Activated T-cell treated with anti-CD3 and anti-CD28 coated beads, Interleukin-2, amount 50 U/mL, for 4 hours (primary cell): ENCODE results near the gene GDF10. TPM values are rescaled to one million over a fixed set of nuclear protein-coding genes. Genes with fewer than 3 reads are reported as not detected.

Experiments used
- ATAC-seq, 2 donors: fragments of 200-7000 bp; cut with Tn5 transposase; one replicate each; pipeline ENCODE4 v1.10.0; 2021
- DNase-seq: peaks from one replicate; pipeline ENCODE4 v3.0.0-alpha.2; 2020
- H3K27me3 Mint-ChIP-seq: one replicate; pipeline ENCODE4 v1.8.0; 2021; ENCODE audit warnings: low read depth, mixed read lengths
- H3K36me3 Mint-ChIP-seq: one replicate; pipeline ENCODE4 v1.8.0; 2022; ENCODE audit warnings: mixed read lengths; ENCODE audit not compliant: insufficient read depth
- H3K4me1 Mint-ChIP-seq: one replicate; pipeline ENCODE4 v1.8.0; 2021; ENCODE audit warnings: low read depth, mixed read lengths
- H3K4me3 Mint-ChIP-seq: one replicate; pipeline ENCODE4 v1.8.0; 2021; ENCODE audit warnings: mild to moderate bottlenecking, moderate library complexity, mixed read lengths
- H3K9me3 Mint-ChIP-seq: one replicate; pipeline ENCODE4 v1.8.0; 2021; ENCODE audit warnings: mixed read lengths
- total RNA-seq, 3 donors: library from RNA; stranded (reverse); gene quantifications; one replicate each; pipeline ENCODE4 v1.2.1, GENCODE V29; 2021

Gene GDF10
- total RNA-seq, 3 donors from 2014 or later, result 0.25 to 0.43 (median 0.37) TPM

DNA sequence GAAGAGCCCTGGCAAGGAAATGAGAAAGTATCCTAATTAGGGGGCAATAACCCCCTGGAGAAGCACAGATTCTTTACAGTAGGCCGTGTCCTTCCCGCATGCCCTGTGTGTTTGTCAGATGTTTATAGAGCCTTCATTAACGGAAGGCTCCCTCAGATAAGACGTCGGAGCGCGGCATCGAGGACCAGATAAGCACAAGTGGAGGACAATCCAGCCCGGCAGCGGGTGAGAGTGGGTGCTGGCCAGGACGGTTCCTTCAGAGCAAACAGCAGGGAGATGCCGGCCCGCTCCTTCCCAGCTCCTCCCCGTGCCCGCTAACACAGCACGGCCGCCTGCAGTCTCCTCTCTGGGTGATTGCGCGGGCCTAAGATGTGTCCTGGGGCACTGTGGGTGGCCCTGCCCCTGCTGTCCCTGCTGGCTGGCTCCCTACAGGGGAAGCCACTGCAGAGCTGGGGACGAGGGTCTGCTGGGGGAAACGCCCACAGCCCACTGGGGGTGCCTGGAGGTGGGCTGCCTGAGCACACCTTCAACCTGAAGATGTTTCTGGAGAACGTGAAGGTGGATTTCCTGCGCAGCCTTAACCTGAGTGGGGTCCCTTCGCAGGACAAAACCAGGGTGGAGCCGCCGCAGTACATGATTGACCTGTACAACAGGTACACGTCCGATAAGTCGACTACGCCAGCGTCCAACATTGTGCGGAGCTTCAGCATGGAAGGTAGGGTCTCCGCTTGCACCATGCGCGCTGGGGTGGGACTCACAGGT is 22.5 kb downstream of the GDF10 start, which contains the start of gene GDF2:
Gene GDF2, plus strand, starts transcription at position 155 of the 762 bp plus-strand sequence. Its CDS starts 215 bp downstream, at position 370.
- Mint-ChIP-seq H3K27me3 (peaks cover 10% of the 10 kb centered on the region), H3K4me3 (no peak within 1 kb of the TSS), H3K9me3 (no peaks in the 10 kb centered on the region), H3K4me1 (no peaks in the 10 kb centered on the region), H3K36me3 (no peaks in the 10 kb centered on the region)
- DNase-seq (no peak), ATAC-seq (no peak)

DNA sequence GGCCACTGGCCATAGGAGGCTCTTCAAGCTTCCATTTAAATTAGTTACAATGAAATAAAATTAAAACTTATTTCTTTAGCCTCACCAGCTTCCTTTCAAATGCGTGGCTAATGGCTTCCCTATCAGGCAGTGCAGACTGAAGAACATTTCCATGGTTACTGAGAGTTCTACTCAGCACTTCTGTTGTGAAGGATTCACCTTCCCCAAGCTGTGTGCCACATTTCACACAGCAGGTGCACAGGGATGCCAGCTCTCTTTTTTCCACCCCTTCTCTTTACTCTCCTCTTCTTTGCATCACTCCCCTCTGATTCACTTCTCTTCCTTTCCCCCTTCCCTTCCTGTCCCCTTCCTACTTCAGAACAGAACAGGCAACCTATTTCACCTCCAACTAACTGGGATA is 23.1 kb downstream of the GDF10 start:
- H3K9me3 Mint-ChIP-seq, result no peaks in the 10 kb centered on the region
- no peak for DNase-seq
- H3K4me3 Mint-ChIP-seq, result no peak overlapping the region
- peaks cover 10% of the 10 kb centered on the region for H3K27me3 Mint-ChIP-seq
- H3K36me3 Mint-ChIP-seq, result no peaks in the 10 kb centered on the region
- no peak for ATAC-seq
- no peaks in the 10 kb centered on the region for H3K4me1 Mint-ChIP-seq

DNA sequence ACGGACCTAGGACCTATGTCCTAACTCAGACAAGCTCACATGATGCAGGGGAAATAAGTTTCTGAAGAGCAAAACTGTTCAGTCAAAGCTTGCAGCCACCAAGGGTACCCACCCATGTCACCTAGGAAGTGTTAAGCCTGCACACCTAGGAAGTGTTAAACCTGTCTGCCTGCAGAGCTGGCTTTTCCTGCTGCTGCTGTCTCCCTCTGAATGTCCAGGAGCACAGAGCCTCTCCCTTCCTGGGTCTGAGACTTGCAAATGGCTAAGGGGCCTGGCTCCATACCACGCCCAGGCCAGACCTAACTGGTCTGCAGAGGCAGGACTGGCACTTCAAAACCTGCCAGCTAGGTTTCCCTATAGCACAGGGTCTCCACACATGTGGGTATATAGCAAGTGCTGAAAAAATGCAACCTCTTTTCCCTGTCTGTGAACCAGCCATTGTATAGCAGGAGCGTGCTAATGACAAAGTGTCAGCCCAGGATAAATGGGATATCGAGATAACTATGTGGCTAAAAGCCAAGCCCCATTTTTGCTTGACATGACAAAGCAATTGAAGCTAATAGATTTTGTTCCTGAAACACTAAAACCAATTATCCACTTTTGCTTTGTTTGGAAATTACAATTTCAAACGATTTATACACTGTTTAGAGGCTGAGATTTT is 23.8 kb downstream of the GDF10 start:
- no peaks in the 10 kb centered on the region for H3K9me3 Mint-ChIP-seq
- no peaks in the 10 kb centered on the region for H3K36me3 Mint-ChIP-seq
- peaks cover 10% of the 10 kb centered on the region for H3K27me3 Mint-ChIP-seq
- no peaks in the 10 kb centered on the region for H3K4me1 Mint-ChIP-seq
- no peak for DNase-seq
- H3K4me3 Mint-ChIP-seq, result no peak overlapping the region
- no peak for ATAC-seq

DNA sequence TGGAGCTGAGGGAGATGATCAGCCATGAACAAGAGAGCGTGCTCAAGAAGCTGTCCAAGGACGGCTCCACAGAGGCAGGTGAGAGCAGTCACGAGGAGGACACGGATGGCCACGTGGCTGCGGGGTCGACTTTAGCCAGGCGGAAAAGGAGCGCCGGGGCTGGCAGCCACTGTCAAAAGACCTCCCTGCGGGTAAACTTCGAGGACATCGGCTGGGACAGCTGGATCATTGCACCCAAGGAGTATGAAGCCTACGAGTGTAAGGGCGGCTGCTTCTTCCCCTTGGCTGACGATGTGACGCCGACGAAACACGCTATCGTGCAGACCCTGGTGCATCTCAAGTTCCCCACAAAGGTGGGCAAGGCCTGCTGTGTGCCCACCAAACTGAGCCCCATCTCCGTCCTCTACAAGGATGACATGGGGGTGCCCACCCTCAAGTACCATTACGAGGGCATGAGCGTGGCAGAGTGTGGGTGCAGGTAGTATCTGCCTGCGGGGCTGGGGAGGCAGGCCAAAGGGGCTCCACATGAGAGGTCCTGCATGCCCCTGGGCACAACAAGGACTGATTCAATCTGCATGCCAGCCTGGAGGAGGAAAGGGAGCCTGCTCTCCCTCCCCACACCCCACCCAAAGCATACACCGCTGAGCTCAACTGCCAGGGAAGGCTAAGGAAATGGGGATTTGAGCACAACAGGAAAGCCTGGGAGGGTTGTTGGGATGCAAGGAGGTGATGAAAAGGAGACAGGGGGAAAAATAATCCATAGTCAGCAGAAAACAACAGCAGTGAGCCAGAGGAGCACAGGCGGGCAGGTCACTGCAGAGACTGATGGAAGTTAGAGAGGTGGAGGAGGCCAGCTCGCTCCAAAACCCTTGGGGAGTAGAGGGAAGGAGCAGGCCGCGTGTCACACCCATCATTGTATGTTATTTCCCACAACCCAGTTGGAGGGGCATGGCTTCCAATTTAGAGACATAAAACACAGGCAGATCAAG is 25.6 kb downstream of the GDF10 start:
- Mint-ChIP-seq H3K4me3 (no peak overlapping the region), H3K9me3 (no peaks in the 10 kb centered on the region), H3K27me3 (peaks cover 10% of the 10 kb centered on the region), H3K36me3 (no peaks in the 10 kb centered on the region), H3K4me1 (no peaks in the 10 kb centered on the region)
- DNase-seq, result no peak
- ATAC-seq, result no peak

DNA sequence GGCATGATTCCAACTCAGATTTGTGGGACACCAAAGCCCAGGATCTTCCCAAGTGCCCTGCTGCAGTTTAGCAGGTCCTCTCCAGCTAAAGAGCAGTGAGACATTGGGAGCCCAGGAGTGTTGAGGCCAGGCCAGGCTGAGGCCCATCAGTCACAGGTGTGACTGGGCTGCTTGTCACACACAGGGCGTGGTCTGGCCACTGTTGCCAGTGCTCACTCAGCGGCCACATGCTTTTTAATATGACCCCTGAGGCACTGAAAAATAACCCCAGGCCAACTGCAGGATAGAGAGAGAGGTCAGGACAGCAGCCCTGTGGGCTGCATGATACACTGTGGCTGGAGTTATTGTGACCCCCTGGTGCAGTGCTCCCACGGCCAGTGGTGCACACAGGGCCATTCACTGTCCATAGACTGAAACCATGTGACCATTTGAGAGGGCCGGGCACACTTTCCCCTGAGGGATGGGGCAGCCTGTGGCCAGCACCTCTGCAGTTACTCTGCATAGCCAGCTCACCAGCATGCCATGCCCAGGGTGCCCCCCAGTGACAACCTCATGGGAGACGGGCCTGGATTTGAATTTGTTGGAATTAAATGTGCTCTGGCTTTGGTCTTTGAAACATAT is 26.4 kb downstream of the GDF10 start:
- Mint-ChIP-seq H3K4me1 (no peaks in the 10 kb centered on the region), H3K4me3 (no peak overlapping the region), H3K27me3 (peaks cover 10% of the 10 kb centered on the region), H3K9me3 (no peaks in the 10 kb centered on the region), H3K36me3 (no peaks in the 10 kb centered on the region)
- DNase-seq (no peak), ATAC-seq (no peak)

DNA sequence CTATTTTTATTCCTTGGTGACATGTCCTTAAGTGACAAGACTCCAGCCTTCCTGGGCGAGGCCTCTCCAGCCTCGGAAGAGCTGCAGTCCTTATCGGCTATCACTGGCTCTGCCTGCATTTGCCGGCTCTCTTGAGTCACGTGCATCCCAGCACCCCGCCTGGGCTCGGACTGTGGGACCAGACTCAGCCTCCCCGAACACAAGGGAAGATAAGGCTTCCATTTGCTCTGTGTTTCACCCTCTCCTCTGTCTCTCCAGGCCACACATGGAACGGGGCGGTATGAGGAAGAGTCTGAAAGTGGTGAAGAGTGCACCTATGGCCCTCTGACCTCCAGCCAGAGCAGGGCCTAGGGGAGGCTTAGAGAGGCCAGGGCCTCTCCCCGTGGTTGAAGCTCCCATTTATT is 26.9 kb downstream of the GDF10 start:
- no peak for DNase-seq
- H3K4me1 Mint-ChIP-seq, result no peaks in the 10 kb centered on the region
- no peak overlapping the region for H3K4me3 Mint-ChIP-seq
- no peaks in the 10 kb centered on the region for H3K36me3 Mint-ChIP-seq
- H3K27me3 Mint-ChIP-seq, result peaks cover 10% of the 10 kb centered on the region
- H3K9me3 Mint-ChIP-seq, result no peaks in the 10 kb centered on the region
- no peak for ATAC-seq

DNA sequence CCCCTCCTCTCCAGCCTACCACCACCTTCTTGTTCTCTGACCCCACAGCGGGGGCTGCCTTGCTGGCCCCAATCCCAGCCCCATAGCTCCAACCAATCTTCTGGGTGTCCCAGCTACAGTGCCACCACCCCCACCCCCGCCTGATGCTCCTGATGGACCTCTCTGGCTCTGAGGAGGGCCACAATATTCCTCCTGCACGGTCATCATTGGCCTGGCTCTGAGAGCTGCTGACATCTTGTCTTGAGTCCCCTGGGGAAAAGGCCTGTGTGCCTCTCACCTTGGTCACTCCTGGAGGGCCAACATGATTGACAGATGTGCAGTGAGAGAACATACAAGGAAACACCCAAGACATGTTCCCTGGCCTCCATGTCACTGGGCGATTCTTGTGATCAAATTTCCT is 29.9 kb downstream of the GDF10 start:
- peaks cover 3% of the 10 kb centered on the region for H3K27me3 Mint-ChIP-seq
- ATAC-seq (no peak), DNase-seq (no peak)
- H3K36me3 Mint-ChIP-seq, result no peaks in the 10 kb centered on the region
- H3K4me1 Mint-ChIP-seq, result no peaks in the 10 kb centered on the region
- no peak overlapping the region for H3K4me3 Mint-ChIP-seq
- H3K9me3 Mint-ChIP-seq, result no peaks in the 10 kb centered on the region

DNA sequence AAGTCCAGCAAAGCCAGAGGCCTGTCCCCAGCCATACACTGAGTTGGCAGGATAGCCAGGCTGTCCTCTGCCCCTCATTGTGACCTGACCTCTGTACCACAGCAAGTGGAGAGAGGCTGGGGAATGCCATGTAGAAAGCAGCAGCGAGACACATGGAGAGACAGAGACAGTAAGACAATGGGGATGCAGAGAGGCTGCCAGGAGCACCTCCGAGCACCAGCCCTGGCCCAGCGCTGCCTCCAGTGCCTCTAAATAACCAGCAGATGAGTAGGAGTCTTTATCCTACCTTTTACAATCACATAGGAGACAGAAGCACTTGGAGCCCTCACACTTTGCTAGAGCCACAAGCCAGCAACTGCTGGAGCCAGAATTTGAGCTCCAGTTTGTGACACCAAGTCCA is 30.4 kb downstream of the GDF10 start:
- Mint-ChIP-seq H3K4me3 (no peak overlapping the region), H3K27me3 (peaks cover under 1% of the 10 kb centered on the region), H3K36me3 (no peaks in the 10 kb centered on the region), H3K9me3 (no peaks in the 10 kb centered on the region), H3K4me1 (no peaks in the 10 kb centered on the region)
- ATAC-seq, result no peak
- DNase-seq, result no peak

DNA sequence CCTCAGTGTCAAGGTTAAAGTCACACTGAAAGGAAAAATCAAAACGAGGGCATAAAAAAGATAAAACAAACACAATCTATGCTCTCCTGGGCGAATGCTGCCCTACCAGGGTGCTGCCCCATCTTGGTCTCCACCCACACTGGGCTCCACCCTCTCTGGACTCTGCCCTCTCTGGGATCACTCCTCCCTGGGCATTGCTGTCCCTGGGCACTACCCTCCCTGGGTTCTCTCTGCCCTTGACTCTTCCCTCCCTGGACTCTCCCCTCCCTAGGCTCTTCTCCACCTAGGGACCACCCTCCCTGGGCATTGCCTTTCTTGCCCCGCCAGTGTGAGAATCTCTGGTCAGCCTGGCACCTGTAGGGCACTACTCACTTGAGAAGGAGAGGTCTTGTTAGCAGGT is 30.8 kb downstream of the GDF10 start:
- Mint-ChIP-seq H3K36me3 (no peaks in the 10 kb centered on the region), H3K4me3 (no peak overlapping the region), H3K27me3 (peaks cover 5% of the 10 kb centered on the region), H3K9me3 (no peaks in the 10 kb centered on the region), H3K4me1 (no peaks in the 10 kb centered on the region)
- no peak for DNase-seq
- ATAC-seq, result no peak

DNA sequence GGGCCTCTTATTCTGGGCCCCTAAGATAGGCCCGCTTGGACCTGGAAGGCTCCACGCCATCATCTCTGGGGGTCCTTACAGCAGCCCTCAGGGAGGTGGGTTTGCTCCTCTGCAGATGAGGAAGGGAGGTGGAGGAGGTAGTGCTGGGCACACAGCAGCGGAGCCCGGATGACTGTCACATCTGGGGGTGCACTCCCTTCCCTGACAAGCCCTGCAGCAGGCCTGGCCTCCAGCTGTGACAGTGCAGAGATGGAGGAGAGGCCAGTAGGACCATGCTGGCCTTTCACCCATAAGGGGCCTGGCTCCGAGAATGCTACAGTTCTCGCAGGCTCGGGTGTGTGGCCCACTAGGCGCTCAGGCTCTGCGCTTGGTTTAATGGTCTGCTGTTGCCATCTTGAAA is 31.5 kb downstream of the GDF10 start:
- no peaks in the 10 kb centered on the region for H3K9me3 Mint-ChIP-seq

DNA sequence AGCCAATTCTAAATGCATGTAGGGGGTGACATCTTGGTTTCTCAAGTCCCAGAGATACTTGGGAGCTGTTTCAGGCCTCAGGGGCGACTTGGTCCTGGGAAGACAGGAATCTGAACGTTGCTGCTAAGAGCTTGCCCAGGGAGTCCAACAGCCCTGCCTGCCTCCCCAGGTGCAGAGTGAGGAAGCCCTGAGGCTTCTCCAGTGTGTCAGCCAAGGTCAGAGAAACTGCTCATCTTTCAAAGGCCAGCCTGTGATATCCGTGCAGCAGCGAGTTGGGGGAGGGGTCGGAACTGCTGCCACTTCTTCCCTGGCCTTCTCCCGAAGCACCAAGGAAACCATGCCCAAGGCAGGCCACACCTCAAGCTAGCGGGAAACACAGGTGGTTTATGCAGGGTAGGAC is 32.0 kb downstream of the GDF10 start:
- DNase-seq (no peak), ATAC-seq (no peak)
- Mint-ChIP-seq H3K27me3 (peaks cover 6% of the 10 kb centered on the region), H3K36me3 (no peaks in the 10 kb centered on the region), H3K4me1 (no peaks in the 10 kb centered on the region), H3K9me3 (no peaks in the 10 kb centered on the region), H3K4me3 (no peak overlapping the region)

More for the DNA sequence above, 31.5 kb downstream of the GDF10 start:
- DNase-seq (no peak), ATAC-seq (no peak)
- peaks cover 6% of the 10 kb centered on the region for H3K27me3 Mint-ChIP-seq
- H3K36me3 Mint-ChIP-seq, result no peaks in the 10 kb centered on the region
- H3K4me1 Mint-ChIP-seq, result no peaks in the 10 kb centered on the region
- no peak overlapping the region for H3K4me3 Mint-ChIP-seq

DNA sequence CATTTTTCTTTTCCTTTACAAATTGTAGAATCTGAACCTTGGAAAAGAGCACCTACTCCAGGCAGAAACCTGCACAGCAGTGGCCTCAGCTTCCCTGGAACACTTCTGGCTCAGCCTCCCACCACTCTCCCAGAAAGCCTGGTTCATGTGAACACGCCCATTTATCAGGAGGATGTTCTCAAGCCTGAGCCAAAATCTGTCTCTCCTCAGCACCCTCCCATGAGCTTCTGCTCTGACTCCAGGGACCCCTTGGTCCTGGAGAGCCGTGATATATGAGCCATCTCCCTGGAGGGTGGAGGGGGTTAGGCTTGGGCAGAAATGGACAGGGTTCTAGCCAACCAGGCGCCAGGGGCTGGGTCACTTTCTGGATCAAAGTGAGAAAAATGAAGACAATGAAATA is 32.4 kb downstream of the GDF10 start:
- Mint-ChIP-seq H3K36me3 (no peaks in the 10 kb centered on the region), H3K4me1 (no peaks in the 10 kb centered on the region), H3K4me3 (no peak overlapping the region), H3K27me3 (peaks cover 6% of the 10 kb centered on the region), H3K9me3 (no peaks in the 10 kb centered on the region)
- DNase-seq, result no peak
- ATAC-seq, result no peak

DNA sequence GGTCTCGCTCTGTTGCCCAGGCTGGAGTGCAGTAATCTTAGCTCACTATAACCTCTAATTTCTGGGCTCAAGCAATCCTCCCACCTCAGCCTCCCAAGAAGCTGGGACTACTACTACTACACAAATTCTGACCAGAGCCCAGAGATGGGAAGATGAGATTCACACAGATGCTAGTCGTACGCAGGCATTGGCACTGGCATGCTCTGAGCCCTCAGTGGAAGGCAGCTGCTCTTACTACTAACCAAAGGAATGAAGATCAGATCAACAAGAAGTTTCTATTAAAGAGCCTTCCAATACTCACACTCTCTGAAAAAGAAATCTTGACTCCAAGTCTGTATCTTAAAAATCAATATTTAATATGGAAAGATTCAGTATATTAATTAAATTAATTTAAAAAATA is 32.9 kb downstream of the GDF10 start:
- DNase-seq (no peak), ATAC-seq (no peak)
- Mint-ChIP-seq H3K36me3 (no peaks in the 10 kb centered on the region), H3K4me3 (no peak overlapping the region), H3K27me3 (peaks cover 6% of the 10 kb centered on the region), H3K9me3 (no peaks in the 10 kb centered on the region), H3K4me1 (no peaks in the 10 kb centered on the region)

DNA sequence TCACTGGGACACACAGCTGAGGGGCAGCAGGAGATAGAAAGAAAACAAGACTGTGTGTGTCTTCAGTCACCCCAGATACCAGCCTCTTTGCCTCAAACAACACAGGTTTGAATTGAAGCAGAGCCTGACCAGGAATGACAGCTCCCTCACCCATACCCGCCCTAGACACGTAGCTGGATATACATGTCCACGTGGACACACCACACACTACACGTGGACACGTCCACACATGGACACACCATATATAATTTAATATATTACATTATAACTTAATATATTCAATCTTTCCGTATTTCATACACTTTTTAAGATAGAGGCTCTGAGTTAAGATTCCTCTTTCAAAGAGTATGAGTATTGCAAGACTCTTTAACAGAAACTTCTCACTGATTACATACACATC is 33.5 kb downstream of the GDF10 start:
- DNase-seq (no peak), ATAC-seq (no peak)
- Mint-ChIP-seq H3K4me1 (no peaks in the 10 kb centered on the region), H3K4me3 (no peak overlapping the region), H3K9me3 (no peaks in the 10 kb centered on the region), H3K27me3 (peaks cover 6% of the 10 kb centered on the region), H3K36me3 (no peaks in the 10 kb centered on the region)
